Eye (tissue), 1 donor: Measurements from ENCODE around the gene TAF1A.

Experiments used
- DNase-seq: peaks from one replicate; pipeline ENCODE4 v3.0.0-alpha.2; 2015

Gene TAF1A

GRCh38 chr1:222529916-222530315, 59.8 kb downstream of the TAF1A start:
- DNase-seq = no peak

- no peak for DNase-seq
Observed at GRCh38 chr1:222529181-222529580, 60.6 kb downstream of the TAF1A start.

GRCh38 chr1:222525951-222526350, 63.8 kb downstream of the TAF1A start:
- no peak for DNase-seq

- DNase-seq = no peak
Observed at GRCh38 chr1:222523852-222524251, 65.9 kb downstream of the TAF1A start.

- DNase-seq = no peak
Observed at GRCh38 chr1:222522105-222522915, 67.4 kb downstream of the TAF1A start.

- no peak for DNase-seq
Observed at GRCh38 chr1:222521299-222522104, 68.2 kb downstream of the TAF1A start.
